ENCODE measurements around the gene CTDSPL. TPM values are rescaled to one million over a fixed set of nuclear protein-coding genes. Genes with fewer than 3 reads are reported as not detected.

The CTDSPL gene
- total RNA-seq, 2 donors from 2014 or later = 59.3 to 60.3 TPM

GRCh38 chr3:37922721-37923568, 61.3 kb downstream of the CTDSPL start:
- DNase-seq (ENCODE audit: low spot score) = no peak
- Histone ChIP-seq H3K36me3 (no peaks in the 10 kb centered on the region), H3K27me3 (replicated peaks; ENCODE audit: insufficient read depth) (no peaks in the 10 kb centered on the region), H3K9me3 (no peaks in the 10 kb centered on the region), H3K4me3 (no peak overlapping the region), H3K4me1 (replicated peaks) (no peaks in the 10 kb centered on the region), H3K27ac (peak overlapping the region; percentile 4 to 24)
- TF ChIP-seq POLR2AphosphoS5 (IDR thresholded peaks at IDR 0.05) (no peak), POLR2A (IDR thresholded peaks at IDR 0.05) (no peak), CTCF (IDR thresholded peaks at IDR 0.05) (no peak)
- WGBS = 52% methylated on average over 5 of the region's 5 CpGs
- intact Hi-C loops (cut with DNase I) = no loop called here

GRCh38 chr3:37923569-37924040, 61.9 kb downstream of the CTDSPL start:
- TF ChIP-seq CTCF (IDR thresholded peaks at IDR 0.05) = no peak
- no peak for TF ChIP-seq POLR2A (IDR thresholded peaks at IDR 0.05)
- TF ChIP-seq POLR2AphosphoS5 (IDR thresholded peaks at IDR 0.05) = no peak
- Histone ChIP-seq H3K36me3 (no peaks in the 10 kb centered on the region), H3K27me3 (replicated peaks; ENCODE audit: insufficient read depth) (no peaks in the 10 kb centered on the region), H3K4me3 (no peak overlapping the region), H3K9me3 (no peaks in the 10 kb centered on the region), H3K27ac (peak overlapping the region in 1 of 2 donors; percentile 10), H3K4me1 (replicated peaks) (no peaks in the 10 kb centered on the region)
- DNase-seq (ENCODE audit: low spot score) = no peak
- WGBS = 69% methylated on average over 3 of the region's 3 CpGs
- intact Hi-C loops (cut with DNase I) = no loop called here

GRCh38 chr3:37924453-37924852, 62.8 kb downstream of the CTDSPL start:
- TF ChIP-seq POLR2A (IDR thresholded peaks at IDR 0.05) (no peak), POLR2AphosphoS5 (IDR thresholded peaks at IDR 0.05) (no peak), CTCF (IDR thresholded peaks at IDR 0.05) (no peak)
- intact Hi-C loops (cut with DNase I) = no loop called here
- Histone ChIP-seq H3K27me3 (replicated peaks; ENCODE audit: insufficient read depth) (no peaks in the 10 kb centered on the region), H3K36me3 (no peaks in the 10 kb centered on the region), H3K9me3 (no peaks in the 10 kb centered on the region), H3K4me3 (no peak overlapping the region), H3K4me1 (replicated peaks) (no peaks in the 10 kb centered on the region), H3K27ac (peak overlapping the region; percentile 4 to 10)
- DNase-seq (ENCODE audit: low spot score) = no peak
- WGBS = 56% methylated on average over 7 of the region's 7 CpGs

- 65% methylated on average over 2 of the region's 2 CpGs for WGBS
- Histone ChIP-seq H3K4me1 (replicated peaks) (no peaks in the 10 kb centered on the region), H3K27me3 (replicated peaks; ENCODE audit: insufficient read depth) (no peaks in the 10 kb centered on the region), H3K4me3 (no peak overlapping the region), H3K27ac (peak overlapping the region; percentile 2 to 4), H3K36me3 (no peaks in the 10 kb centered on the region), H3K9me3 (no peaks in the 10 kb centered on the region)
- no peak for DNase-seq (ENCODE audit: low spot score)
- TF ChIP-seq POLR2A (IDR thresholded peaks at IDR 0.05) (no peak), POLR2AphosphoS5 (IDR thresholded peaks at IDR 0.05) (no peak), CTCF (IDR thresholded peaks at IDR 0.05) (no peak)
- intact Hi-C loops (cut with DNase I) = no loop called here
Observed at GRCh38 chr3:37925157-37925556, 63.5 kb downstream of the CTDSPL start.

- no peaks in the 10 kb centered on the region for H3K9me3 ChIP-seq
- TF ChIP-seq POLR2A (IDR thresholded peaks at IDR 0.05) (no peak), POLR2AphosphoS5 (IDR thresholded peaks at IDR 0.05) (no peak), CTCF (IDR thresholded peaks at IDR 0.05) (no peak)
- H3K4me3 ChIP-seq = no peak overlapping the region
- 97% methylated on average over 3 of the region's 3 CpGs for WGBS
- no peaks in the 10 kb centered on the region for H3K36me3 ChIP-seq
- no peaks in the 10 kb centered on the region for H3K4me1 ChIP-seq (replicated peaks)
- intact Hi-C loops (cut with DNase I) = no loop called here
- H3K27me3 ChIP-seq (replicated peaks; ENCODE audit: insufficient read depth) = no peaks in the 10 kb centered on the region
- H3K27ac ChIP-seq = no peak overlapping the region
- DNase-seq (ENCODE audit: low spot score) = no peak
Observed at GRCh38 chr3:37926611-37927010, 64.9 kb downstream of the CTDSPL start.

Measured in prostate gland (tissue), 2 donors.